ENCODE measurements around the gene NMBR.

- TF ChIP-seq CTCF (IDR thresholded peaks at IDR 0.05) (no peak), POLR2A (IDR thresholded peaks at IDR 0.05) (no peak)
Measured at GRCh38 chr6:142153196-142153595, 6.3 kb upstream of the NMBR start.

Data from uterus (tissue), 2 donors.